ENCODE measurements around the gene GTSE1.

Gene GTSE1

GRCh38 chr22:46275455-46276122, 21.1 kb upstream of the GTSE1 start:
- ATAC-seq (ENCODE audit: low read depth) = no peak
- no peak for DNase-seq (ENCODE audit: low spot score)

GRCh38 chr22:46276563-46276962, 20.1 kb upstream of the GTSE1 start:
- no peaks in the 10 kb centered on the region for H3K4me1 ChIP-seq (ENCODE audit: insufficient read depth, poor library complexity, severe bottlenecking)
- H3K27ac ChIP-seq (ENCODE audit: poor library complexity, severe bottlenecking) = no peak overlapping the region
- DNase-seq (ENCODE audit: low spot score) (no peak), ATAC-seq (ENCODE audit: low read depth) (no peak)
- no peaks in the 10 kb centered on the region for H3K9me3 ChIP-seq (ENCODE audit: severe bottlenecking)
- TF ChIP-seq CTCF (IDR thresholded peaks at IDR 0.05; ENCODE audit: poor library complexity, severe bottlenecking) = no peak
- H3K4me3 ChIP-seq (ENCODE audit: severe bottlenecking) = no peak overlapping the region
- no peaks in the 10 kb centered on the region for H3K27me3 ChIP-seq (ENCODE audit: insufficient read depth, poor library complexity, severe bottlenecking)
- peaks cover 19% of the 10 kb centered on the region for H3K36me3 ChIP-seq (ENCODE audit: low read depth)

More at GRCh38 chr22:46275455-46276122, 21.1 kb upstream of the GTSE1 start:
- Histone ChIP-seq H3K4me3 (ENCODE audit: severe bottlenecking) (no peak overlapping the region), H3K27me3 (ENCODE audit: insufficient read depth, poor library complexity, severe bottlenecking) (no peaks in the 10 kb centered on the region), H3K27ac (ENCODE audit: poor library complexity, severe bottlenecking) (no peak overlapping the region), H3K4me1 (ENCODE audit: insufficient read depth, poor library complexity, severe bottlenecking) (no peaks in the 10 kb centered on the region), H3K9me3 (ENCODE audit: severe bottlenecking) (no peaks in the 10 kb centered on the region), H3K36me3 (ENCODE audit: low read depth) (peaks cover 19% of the 10 kb centered on the region)
- TF ChIP-seq CTCF (IDR thresholded peaks at IDR 0.05; ENCODE audit: poor library complexity, severe bottlenecking) = no peak

- no peak overlapping the region for H3K27ac ChIP-seq (ENCODE audit: poor library complexity, severe bottlenecking)
- H3K36me3 ChIP-seq (ENCODE audit: low read depth) = peaks cover 20% of the 10 kb centered on the region
- no peak for DNase-seq (ENCODE audit: low spot score)
- no peak for ATAC-seq (ENCODE audit: low read depth)
- H3K4me3 ChIP-seq (ENCODE audit: severe bottlenecking) = no peak overlapping the region
- no peaks in the 10 kb centered on the region for H3K9me3 ChIP-seq (ENCODE audit: severe bottlenecking)
- no peaks in the 10 kb centered on the region for H3K27me3 ChIP-seq (ENCODE audit: insufficient read depth, poor library complexity, severe bottlenecking)
- TF ChIP-seq CTCF (IDR thresholded peaks at IDR 0.05; ENCODE audit: poor library complexity, severe bottlenecking) = no peak
- H3K4me1 ChIP-seq (ENCODE audit: insufficient read depth, poor library complexity, severe bottlenecking) = no peaks in the 10 kb centered on the region
Measured at GRCh38 chr22:46278656-46279645, 17.7 kb upstream of the GTSE1 start.

GRCh38 chr22:46280063-46280817, 16.4 kb upstream of the GTSE1 start:
- H3K4me3 ChIP-seq (ENCODE audit: severe bottlenecking) = no peak overlapping the region
- no peaks in the 10 kb centered on the region for H3K4me1 ChIP-seq (ENCODE audit: insufficient read depth, poor library complexity, severe bottlenecking)
- H3K9me3 ChIP-seq (ENCODE audit: severe bottlenecking) = no peaks in the 10 kb centered on the region
- ATAC-seq (ENCODE audit: low read depth) (no peak; the same call in 2 of the 3 replicates), DNase-seq (ENCODE audit: low spot score) (no peak)
- H3K27ac ChIP-seq (ENCODE audit: poor library complexity, severe bottlenecking) = no peak overlapping the region
- H3K27me3 ChIP-seq (ENCODE audit: insufficient read depth, poor library complexity, severe bottlenecking) = no peaks in the 10 kb centered on the region
- H3K36me3 ChIP-seq (ENCODE audit: low read depth) = peaks cover 25% of the 10 kb centered on the region
- TF ChIP-seq CTCF (IDR thresholded peaks at IDR 0.05; ENCODE audit: poor library complexity, severe bottlenecking) = no peak

Measured in RWPE2 (cell line).